Transverse colon (tissue), 4 donors: ENCODE results near the gene MYOM1. TPM values are rescaled to one million over a fixed set of nuclear protein-coding genes. Genes with fewer than 3 reads are reported as not detected.

Source experiments
- DNase-seq: peaks from one replicate; pipeline ENCODE4 v3.0.0-alpha.2; 2019
- H3K27ac ChIP-seq, 4 donors: fragments of 200-600 bp; sonication (generic); 2 replicates each; pipeline ENCODE4 v1.5.1; 2016 to 2018; ENCODE audit warnings: inconsistent platforms in 4 of 4
- H3K27me3 ChIP-seq: fragments of 200-600 bp; sonication (generic); 2 replicates; pipeline ENCODE4 v1.5.1; 2017; ENCODE audit warnings: inconsistent platforms
- H3K36me3 ChIP-seq, 4 donors: fragments of 200-600 bp; sonication (generic); 2 replicates each; pipeline ENCODE4 v1.5.1; 2017 to 2019; ENCODE audit warnings: inconsistent platforms in 4 of 4
- H3K4me1 ChIP-seq, 4 donors: fragments of 200-600 bp; sonication (generic); 2 replicates each; pipeline ENCODE4 v1.5.1; 2017 to 2020; ENCODE audit warnings: inconsistent platforms in 4 of 4
- H3K4me3 ChIP-seq, 4 donors: fragments of 200-600 bp; sonication (generic); 1 replicate in 1 of 4; 2 replicates in 3 of 4; pipeline versions ENCODE4 v1.5.1 to v1.6.1; 2017 to 2019; ENCODE audit warnings: inconsistent platforms in 4 of 4
- H3K9me3 ChIP-seq, 2 donors: fragments of 200-600 bp; sonication (generic); 2 replicates each; pipeline ENCODE4 v1.5.1; 2017 to 2019; ENCODE audit warnings: inconsistent platforms in 2 of 2
- CTCF ChIP-seq, 5 experiments: fragments of 200-600 bp in 3 of 5; fragments of 450-650 bp in 2 of 5; sonication (generic) in 3 of 5; IDR thresholded peaks; 1 replicate in 2 of 5; 2 replicates in 3 of 5; pipeline ENCODE4 v1.5.1; 2016 to 2017; ENCODE audit warnings: antibody characterized with exemption in 5 of 5, inconsistent platforms in 3 of 5, mild to moderate bottlenecking in 2 of 5, moderate library complexity in 1 of 5
- EP300 ChIP-seq: sonication (generic); formaldehyde crosslinking; IDR thresholded peaks from one replicate; pipeline ENCODE4 v1.6.1; 2017; ENCODE audit warnings: antibody characterized with exemption, low read depth
- POLR2A ChIP-seq: fragments of 450-650 bp; IDR thresholded peaks from one replicate; pipeline ENCODE4 v1.6.1; 2016; ENCODE audit warnings: antibody characterized with exemption, mild to moderate bottlenecking, moderate library complexity
- POLR2AphosphoS5 ChIP-seq, 3 donors: sonication (generic); formaldehyde crosslinking; IDR thresholded peaks; one replicate each; pipeline ENCODE4 v1.6.1; 2016; ENCODE audit warnings: antibody characterized with exemption in 3 of 3
- WGBS, 2 donors: methylation state at CpG; one replicate each; pipeline ENCODE4 v1.1.5; 2018; ENCODE audit warnings: low coverage in 1 of 2; 5-methylcytosine and 5-hydroxymethylcytosine counted together
- in situ Hi-C, 4 donors: fragments of 200-750 bp; cut with MboI; loops; one replicate each; pipeline versions ENCODE4 v1.15.0 to v1.15.1; 2017; ENCODE audit warnings: low sequenced_read_pairs in 3 of 4, low pct_ligation_motif_present in 1 of 4, low pct_unique_long_range_greater_than_20kb in 1 of 4
- intact Hi-C: fragments of 100-400 bp; cut with DNase I; formaldehyde crosslinking; loops from one replicate; pipeline ENCODE4 v1.15.1; 2023; ENCODE audit warnings: low total_unique reads
- total RNA-seq, 4 donors: library from RNA; depleted of rRNA; stranded (reverse); fragments of >200 nt; gene quantifications; one replicate each; pipeline ENCODE4 v1.1.0, GENCODE V29; 2016

Gene MYOM1
- total RNA-seq, 4 donors from 2014 or later, result 6.0 to 30.4 (median 7.7) TPM

- peaks cover 0 to 8% (median 0%) of the 10 kb centered on the region in 4 donors for H3K4me1 ChIP-seq
- no peaks in the 10 kb centered on the region for H3K27me3 ChIP-seq
- no peak for DNase-seq
- in situ Hi-C loops (no loop called here), intact Hi-C loops (no loop called here)
- WGBS, 2 donors, result 66 to 95% methylated on average over 2 to 3 of the region's 3 CpGs
- H3K4me3 ChIP-seq, result no peak overlapping the region
- no peaks in the 10 kb centered on the region for H3K36me3 ChIP-seq
- H3K27ac ChIP-seq, result no peak overlapping the region
- no peaks in the 10 kb centered on the region for H3K9me3 ChIP-seq
- no peak for TF ChIP-seq POLR2AphosphoS5 (IDR thresholded peaks at IDR 0.05)
- TF ChIP-seq EP300, result no peak
- TF ChIP-seq CTCF (IDR thresholded peaks at IDR 0.05), result no peak
- no peak for TF ChIP-seq POLR2A
These were observed 119.2 kb downstream of the MYOM1 start for GRCh38 chr18:3100498-3101132.

GRCh38 chr18:3099327-3099726 is 120.4 kb downstream of the MYOM1 start:
- Histone ChIP-seq H3K27ac (no peak overlapping the region), H3K36me3 (no peaks in the 10 kb centered on the region), H3K9me3 (no peaks in the 10 kb centered on the region), H3K4me1 (peaks cover 0 to 11% (median 0%) of the 10 kb centered on the region in 4 donors), H3K27me3 (no peaks in the 10 kb centered on the region), H3K4me3 (no peak overlapping the region)
- WGBS, 2 donors, result 0% methylated on average over 1 of the region's 1 CpG
- no peak for DNase-seq
- intact Hi-C loops, result no loop called here
- in situ Hi-C loops, result no loop called here
- no peak for TF ChIP-seq EP300
- no peak for TF ChIP-seq POLR2AphosphoS5 (IDR thresholded peaks at IDR 0.05)
- TF ChIP-seq CTCF (IDR thresholded peaks at IDR 0.05), result no peak
- no peak for TF ChIP-seq POLR2A

- Histone ChIP-seq H3K4me3 (no peak overlapping the region), H3K36me3 (no peaks in the 10 kb centered on the region), H3K27me3 (no peaks in the 10 kb centered on the region), H3K27ac (no peak overlapping the region), H3K4me1 (peaks cover 3 to 18% (median 6%) of the 10 kb centered on the region in 4 donors), H3K9me3 (no peaks in the 10 kb centered on the region)
- in situ Hi-C loops (no loop called here), intact Hi-C loops (no loop called here)
- DNase-seq, result no peak
- WGBS, 2 donors, result 53 to 64% methylated on average over 1 of the region's 1 CpG
- no peak for TF ChIP-seq POLR2A
- no peak for TF ChIP-seq POLR2AphosphoS5 (IDR thresholded peaks at IDR 0.05)
- no peak for TF ChIP-seq CTCF (IDR thresholded peaks at IDR 0.05)
- no peak for TF ChIP-seq EP300
These were observed 122.7 kb downstream of the MYOM1 start for GRCh38 chr18:3097082-3097481.

GRCh38 chr18:3095921-3096320 is 123.8 kb downstream of the MYOM1 start:
- Histone ChIP-seq H3K36me3 (no peaks in the 10 kb centered on the region), H3K27me3 (no peaks in the 10 kb centered on the region), H3K4me3 (no peak overlapping the region), H3K4me1 (peaks cover 3 to 18% (median 6%) of the 10 kb centered on the region in 4 donors), H3K9me3 (no peaks in the 10 kb centered on the region), H3K27ac (no peak overlapping the region)
- no peak for TF ChIP-seq POLR2A
- TF ChIP-seq POLR2AphosphoS5 (IDR thresholded peaks at IDR 0.05), result no peak
- TF ChIP-seq EP300, result no peak
- TF ChIP-seq CTCF (IDR thresholded peaks at IDR 0.05), result no peak
- in situ Hi-C loops (no loop called here), intact Hi-C loops (no loop called here)
- WGBS, 2 donors, result 92 to 100% methylated on average over 2 to 5 of the region's 5 CpGs
- DNase-seq, result no peak
